ENCODE measurements around the gene PDZD2.
A peak's percentile ranks its signal among the peaks of the same experiment; 100 is the strongest.

The PDZD2 gene

GRCh38 chr5:32138839-32139493 lies 500.0 kb downstream of the PDZD2 start:
- H3K27ac ChIP-seq: no peak overlapping the region

DNA sequence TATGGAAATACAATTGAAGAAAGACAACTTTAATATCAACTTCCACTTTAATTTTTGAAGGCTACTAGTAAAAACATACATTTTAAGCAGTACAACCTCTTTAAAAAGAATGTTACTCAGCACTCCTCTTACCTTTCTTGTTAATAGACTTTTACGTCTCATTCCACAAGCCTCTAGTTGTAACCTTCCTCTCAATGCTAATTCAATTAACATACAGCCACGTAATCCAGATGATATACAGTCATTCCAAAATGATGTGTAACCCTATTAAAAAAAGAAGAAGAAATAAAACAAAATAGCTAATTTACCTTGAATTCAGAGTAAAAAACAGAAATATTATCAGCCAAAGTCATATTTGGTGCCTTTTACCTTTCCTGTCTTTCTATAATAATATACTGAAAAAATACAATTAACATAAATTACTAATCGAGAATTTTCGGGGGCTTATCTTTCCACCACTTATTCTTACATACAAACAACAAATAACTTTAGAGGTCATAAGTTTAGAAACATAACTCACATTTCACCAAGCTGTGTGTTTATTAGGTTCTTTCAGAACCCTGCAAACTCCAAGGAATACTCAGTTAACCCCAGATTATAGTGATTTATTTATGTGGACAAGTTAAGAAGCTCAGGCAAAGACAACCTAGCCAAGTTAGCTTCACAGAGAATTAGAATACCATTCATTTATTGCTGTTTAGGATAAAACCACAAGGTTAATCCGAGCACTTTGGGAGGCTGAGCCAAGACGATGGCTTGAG lies 504.9 kb downstream of the PDZD2 start:
- Histone ChIP-seq H3K4me3 (no peak overlapping the region), H3K27ac (no peak overlapping the region)
- no peak for DNase-seq (ENCODE audit: low spot score)
- no peak for TF ChIP-seq CTCF (IDR thresholded peaks at IDR 0.05)

More at GRCh38 chr5:32138839-32139493, 500.0 kb downstream of the PDZD2 start:
- no peak for DNase-seq (ENCODE audit: low spot score)
- TF ChIP-seq CTCF (IDR thresholded peaks at IDR 0.05): no peak
- no peak overlapping the region for H3K4me3 ChIP-seq

- Histone ChIP-seq H3K27ac (no peak overlapping the region), H3K4me3 (peak overlapping the region; percentile 1)
- TF ChIP-seq CTCF (IDR thresholded peaks at IDR 0.05): no peak
- DNase-seq (ENCODE audit: low spot score): no peak
These were observed 505.7 kb downstream of the PDZD2 start for GRCh38 chr5:32144378-32145207.

GRCh38 chr5:32145378-32145777 lies 506.4 kb downstream of the PDZD2 start:
- TF ChIP-seq CTCF (IDR thresholded peaks at IDR 0.05): no peak
- Histone ChIP-seq H3K4me3 (no peak overlapping the region), H3K27ac (no peak overlapping the region)
- DNase-seq (ENCODE audit: low spot score): no peak

DNA sequence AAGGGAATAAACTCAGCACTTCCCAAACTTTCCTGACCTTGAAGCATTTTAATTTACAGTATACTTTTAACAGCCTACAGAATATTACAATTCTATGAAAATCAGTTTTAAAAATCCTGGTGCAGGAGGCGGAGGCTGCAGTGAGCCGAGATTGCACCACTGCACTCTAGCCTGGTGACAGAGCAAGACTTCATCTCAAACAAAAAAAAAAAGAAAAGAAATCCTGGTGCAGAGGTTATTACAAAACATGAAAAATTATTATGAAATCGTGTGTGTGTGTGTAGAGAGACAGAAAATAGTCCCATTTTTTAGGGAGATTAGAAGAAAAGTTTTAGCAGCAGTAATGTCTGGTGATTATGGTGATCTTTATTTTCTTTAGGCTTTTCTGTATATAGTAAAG lies 508.3 kb downstream of the PDZD2 start:
- DNase-seq (ENCODE audit: low spot score): no peak
- no peak overlapping the region for H3K4me3 ChIP-seq
- no peak overlapping the region for H3K27ac ChIP-seq
- no peak for TF ChIP-seq CTCF (IDR thresholded peaks at IDR 0.05)

- TF ChIP-seq CTCF (IDR thresholded peaks at IDR 0.05): no peak
- no peak overlapping the region for H3K27ac ChIP-seq
- DNase-seq (ENCODE audit: low spot score): no peak
- H3K4me3 ChIP-seq: no peak overlapping the region
These were observed 509.0 kb downstream of the PDZD2 start for GRCh38 chr5:32147959-32148358.
